GM18526 (cell line): ENCODE results near the gene TSPO2.

ENCODE experiments used
- POLR2A ChIP-seq: IDR thresholded peaks from 3 replicates; pipeline ENCODE4 v1.6.1; 2011; ENCODE audit not compliant: insufficient read length; ENCODE audit errors: extremely low read depth

Gene TSPO2

DNA sequence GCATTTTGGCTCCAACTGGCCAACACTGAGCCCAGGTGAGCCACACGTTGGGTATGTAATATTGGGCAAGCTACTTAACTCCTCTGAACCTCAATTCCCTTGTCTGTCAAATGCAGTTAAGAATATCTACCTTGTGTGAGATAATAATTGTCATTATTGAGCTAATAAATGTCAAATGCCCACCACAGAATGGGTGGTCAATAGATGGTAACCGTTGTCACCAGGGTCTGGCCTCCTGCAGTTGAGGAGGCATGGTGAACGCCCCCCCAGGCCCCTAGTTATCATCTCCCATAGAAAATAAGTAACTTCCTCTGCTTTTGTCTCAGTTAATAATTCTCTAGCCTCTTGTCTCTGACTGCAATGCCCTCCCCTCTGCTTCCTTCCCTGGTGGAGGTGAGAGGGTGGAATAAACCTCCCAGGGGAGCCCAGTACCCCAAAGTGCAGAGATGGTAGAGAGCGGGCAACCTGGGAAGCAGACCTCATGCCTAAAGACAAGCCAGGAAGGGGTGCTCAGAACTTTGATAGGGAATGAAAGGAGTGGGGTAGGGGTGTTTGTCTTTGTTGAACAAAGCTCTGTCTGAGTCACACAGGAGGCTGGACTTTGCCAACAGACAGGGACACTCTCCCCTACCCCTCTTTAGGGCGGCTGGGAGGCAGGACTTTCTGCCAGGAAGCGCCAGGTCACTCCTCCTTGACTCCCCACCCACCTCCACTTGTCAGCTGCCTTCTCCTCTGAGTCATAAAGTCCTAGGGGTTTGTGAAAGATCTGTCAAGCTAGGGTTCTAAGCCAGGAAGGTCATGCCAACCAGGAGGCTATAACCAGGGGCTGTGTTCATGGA, 1.9 kb upstream of the TSPO2 start:
- TF ChIP-seq POLR2A, result no peak

DNA sequence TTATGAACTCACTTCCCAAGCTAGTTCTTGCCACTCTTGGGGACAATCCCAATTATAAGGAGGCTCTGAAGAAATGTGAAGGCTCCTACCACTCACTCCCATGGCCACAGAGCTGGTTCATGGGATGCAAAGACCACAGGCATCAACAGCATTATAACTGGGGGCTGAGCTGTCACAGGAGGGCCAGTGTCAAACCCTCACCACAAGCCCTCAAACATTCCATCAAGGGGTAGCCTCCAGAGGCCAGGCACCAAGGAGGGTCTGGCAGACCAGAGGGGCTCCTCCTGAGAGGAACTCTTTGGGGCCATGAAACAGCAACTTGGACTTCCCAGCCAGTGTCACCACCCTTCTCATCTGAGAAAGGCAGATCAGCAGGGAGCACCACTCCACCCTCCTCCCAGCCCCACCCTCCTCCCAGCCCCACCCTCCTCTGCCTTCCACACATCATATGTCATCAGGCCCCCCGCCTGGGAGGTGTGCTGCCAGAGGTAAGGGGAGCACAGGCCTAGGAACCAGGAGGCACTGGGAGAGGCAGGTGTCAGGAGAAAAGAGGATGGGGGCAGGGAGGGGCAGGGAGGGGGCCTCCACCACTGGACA, 1.2 kb upstream of the TSPO2 start:
- no peak for TF ChIP-seq POLR2A

DNA sequence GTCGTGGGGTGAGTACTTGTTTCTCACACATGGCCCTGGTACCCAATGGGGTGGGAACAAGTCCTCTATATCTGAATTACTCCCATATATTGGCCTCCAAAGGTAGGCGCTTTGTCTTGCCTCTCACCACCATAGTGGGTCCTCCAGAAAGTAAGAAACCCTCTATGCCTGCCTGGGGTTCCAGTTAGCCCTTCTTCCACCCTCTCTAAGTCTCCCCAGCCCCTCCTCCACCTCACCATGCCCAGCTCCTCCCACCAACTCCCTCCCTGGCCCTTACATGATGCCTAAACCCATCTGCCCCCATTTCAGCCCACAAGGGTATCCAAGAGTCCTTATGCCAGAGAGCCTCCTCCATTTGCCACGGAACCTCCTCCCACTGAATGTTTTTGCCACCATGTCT, 884 bp downstream of the TSPO2 start:
- no peak for TF ChIP-seq POLR2A

- TF ChIP-seq POLR2A, result no peak
Observed at GRCh38 chr6:41045664-41046063, 3.4 kb downstream of the TSPO2 start.

DNA sequence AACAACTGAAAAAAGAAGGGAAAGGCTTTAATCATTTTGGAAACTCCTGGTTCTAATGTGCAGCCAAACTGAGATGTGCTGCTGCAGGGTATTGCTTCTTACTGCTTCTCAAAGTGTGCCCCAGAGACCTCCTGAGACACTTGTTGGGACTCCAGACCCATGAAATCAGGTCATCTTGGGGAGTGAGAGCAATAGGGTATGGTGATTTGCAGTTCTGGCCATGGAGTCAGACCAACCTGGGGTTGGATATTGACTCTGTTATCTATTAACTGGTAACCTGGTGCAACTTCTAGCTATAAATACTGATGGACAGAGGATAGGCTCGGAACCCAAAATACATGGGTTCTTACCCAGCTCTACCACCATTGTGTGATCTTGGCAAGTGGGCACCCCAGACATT, 3.8 kb downstream of the TSPO2 start:
- TF ChIP-seq POLR2A, result no peak

DNA sequence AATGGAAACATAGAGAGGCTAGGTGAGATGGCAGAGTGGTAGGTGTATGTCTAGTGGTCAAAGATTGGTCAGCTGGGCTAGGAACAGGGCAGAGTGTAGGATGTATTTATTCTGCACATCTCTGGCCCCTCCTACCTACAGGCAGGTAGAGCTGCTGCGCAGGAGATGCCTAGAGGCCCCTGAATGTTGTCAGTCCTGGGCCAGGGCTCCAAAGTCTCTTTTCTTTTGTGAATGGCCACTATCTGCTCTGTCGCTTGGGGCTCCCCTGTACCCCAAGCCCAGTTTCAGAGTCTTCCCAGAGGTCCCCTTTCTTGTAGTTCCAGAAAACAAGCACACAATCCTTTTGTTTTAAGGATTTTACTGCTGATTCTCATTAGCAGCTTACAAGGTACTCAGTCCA, 5.0 kb downstream of the TSPO2 start:
- TF ChIP-seq POLR2A, result no peak

DNA sequence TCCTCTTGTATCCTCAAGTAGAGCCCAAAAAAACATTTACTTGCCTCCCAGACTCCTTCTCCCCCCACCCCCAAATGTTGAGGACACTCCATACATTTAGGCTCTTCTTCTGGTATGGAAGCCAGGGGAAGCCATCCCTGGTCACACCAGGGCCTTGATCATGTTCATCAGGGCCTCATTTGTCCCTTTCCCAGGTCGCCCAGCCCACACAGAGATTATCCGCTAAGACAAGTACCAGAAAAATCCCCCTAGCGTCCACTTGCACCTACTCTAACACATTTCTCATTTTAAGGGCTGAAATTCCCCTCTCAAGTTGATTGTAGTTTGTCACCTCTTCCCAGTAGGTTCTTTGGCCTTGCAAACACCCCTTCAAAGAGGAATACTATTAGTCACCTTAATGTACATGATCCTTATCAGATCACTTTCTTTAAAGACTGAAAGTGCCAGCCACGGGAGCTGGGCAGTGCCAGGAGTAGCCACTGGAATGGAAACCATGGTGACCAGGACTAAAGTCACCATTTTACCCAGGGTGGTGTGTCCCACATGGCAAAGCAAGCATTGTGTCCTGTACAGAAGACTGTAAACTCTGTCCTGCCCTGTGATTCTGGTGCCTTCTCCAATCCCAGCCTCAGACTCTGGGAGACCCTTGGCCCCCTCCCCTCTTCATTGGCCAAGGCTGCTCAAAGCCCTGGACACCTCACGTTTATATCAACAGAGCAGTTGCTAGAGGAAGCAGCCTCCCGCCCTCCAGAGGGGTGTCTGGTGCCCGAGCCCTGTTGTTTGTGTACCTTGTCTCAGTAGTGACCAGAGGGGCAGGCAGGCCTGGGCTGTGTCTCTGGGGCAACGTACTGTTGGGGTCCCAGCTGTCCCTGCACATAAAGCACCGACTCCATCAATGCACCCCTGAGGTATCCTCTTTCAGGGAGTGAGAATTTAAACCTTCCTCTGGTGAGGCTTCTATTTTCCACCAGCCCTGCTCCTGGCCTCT, 5.8 kb downstream of the TSPO2 start:
- no peak for TF ChIP-seq POLR2A

DNA sequence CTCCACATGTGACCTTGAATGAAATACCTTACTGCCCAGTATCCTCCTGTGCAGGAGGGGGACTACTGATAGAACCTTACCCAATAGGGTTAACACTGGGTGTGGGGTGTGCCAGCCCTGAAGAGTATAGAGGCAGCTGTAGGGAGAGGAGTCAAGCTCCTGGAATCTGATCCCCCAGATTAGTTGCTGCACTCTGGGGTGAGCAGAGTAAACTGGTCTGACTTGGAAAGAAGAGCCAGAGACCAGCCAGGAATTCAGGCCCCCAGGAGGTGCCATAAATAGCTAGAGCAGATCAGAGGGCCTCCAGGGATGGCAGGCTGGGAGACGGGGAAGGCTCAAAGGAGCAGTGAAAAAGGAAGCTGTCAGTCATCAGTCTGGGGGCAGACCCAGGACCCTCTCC, 7.3 kb downstream of the TSPO2 start:
- no peak for TF ChIP-seq POLR2A

- no peak for TF ChIP-seq POLR2A
Observed at GRCh38 chr6:41049955-41050354, 7.7 kb downstream of the TSPO2 start.

DNA sequence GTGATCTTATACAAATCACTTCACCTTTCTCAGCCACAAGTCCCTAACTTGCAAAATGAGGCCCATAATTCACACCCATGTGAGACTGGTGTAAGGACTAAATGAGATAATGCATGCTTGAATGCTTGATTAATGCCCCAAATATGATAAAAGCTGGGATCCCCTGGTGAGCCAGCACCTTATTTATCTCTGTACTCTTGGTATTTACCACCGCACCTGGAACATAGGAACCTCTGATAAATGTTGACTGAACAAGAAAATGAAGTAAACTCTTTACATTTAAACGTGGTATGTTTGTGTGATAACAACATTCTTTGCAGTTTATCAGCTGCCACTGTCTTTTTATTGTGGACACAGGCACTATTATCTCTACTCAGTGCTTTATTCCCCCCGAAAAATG, 8.3 kb downstream of the TSPO2 start:
- no peak for TF ChIP-seq POLR2A

- no peak for TF ChIP-seq POLR2A
Observed at GRCh38 chr6:41051873-41052272, 9.6 kb downstream of the TSPO2 start.

DNA sequence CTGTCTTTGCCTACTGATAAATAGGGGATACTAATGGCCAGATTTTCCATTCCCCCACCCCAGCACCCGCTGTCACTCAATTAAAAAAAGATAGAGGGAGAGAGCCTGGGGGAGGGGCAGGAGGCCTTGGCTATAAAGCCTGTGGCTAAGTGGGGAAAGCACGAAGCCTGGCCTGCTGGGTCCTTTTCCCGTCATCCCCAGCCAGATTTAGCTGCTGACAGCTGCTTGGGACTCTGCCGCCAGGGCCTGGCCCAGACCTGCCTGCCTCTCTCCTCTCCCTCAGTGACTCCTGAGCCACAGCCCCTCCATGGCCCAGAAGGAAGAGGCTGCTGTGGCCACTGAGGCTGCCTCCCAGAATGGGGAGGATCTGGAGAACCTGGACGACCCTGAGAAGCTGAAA, 10.8 kb downstream of the TSPO2 start, which contains the start of gene APOBEC2:
Gene APOBEC2, plus strand, starts transcription at position 162 of the 400 bp plus-strand sequence. Its CDS starts 146 bp downstream, at position 308.
- no peak for TF ChIP-seq POLR2A

GRCh38 chr6:41054511-41054910, 12.2 kb downstream of the TSPO2 start:
- TF ChIP-seq POLR2A, result no peak

DNA sequence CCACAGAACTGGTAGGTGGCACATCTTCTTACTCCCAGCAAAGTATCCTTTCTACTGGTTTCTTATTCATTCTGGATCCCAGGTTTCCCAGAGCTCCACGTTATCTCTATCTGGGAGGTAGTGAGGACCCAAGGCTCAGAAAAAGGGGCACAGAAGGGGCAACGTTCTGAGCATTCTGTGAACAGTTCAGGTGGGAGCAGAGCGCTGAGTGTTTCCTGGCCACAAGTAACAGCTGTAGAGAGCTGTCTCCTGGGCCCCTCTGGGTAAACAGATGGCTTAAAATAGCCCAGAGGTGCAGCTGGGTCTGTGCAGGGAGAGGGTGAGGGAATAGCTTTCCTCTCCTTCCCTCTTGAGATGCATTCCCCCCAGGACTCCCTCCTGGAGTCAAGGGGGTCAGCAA, 12.9 kb downstream of the TSPO2 start:
- no peak for TF ChIP-seq POLR2A

DNA sequence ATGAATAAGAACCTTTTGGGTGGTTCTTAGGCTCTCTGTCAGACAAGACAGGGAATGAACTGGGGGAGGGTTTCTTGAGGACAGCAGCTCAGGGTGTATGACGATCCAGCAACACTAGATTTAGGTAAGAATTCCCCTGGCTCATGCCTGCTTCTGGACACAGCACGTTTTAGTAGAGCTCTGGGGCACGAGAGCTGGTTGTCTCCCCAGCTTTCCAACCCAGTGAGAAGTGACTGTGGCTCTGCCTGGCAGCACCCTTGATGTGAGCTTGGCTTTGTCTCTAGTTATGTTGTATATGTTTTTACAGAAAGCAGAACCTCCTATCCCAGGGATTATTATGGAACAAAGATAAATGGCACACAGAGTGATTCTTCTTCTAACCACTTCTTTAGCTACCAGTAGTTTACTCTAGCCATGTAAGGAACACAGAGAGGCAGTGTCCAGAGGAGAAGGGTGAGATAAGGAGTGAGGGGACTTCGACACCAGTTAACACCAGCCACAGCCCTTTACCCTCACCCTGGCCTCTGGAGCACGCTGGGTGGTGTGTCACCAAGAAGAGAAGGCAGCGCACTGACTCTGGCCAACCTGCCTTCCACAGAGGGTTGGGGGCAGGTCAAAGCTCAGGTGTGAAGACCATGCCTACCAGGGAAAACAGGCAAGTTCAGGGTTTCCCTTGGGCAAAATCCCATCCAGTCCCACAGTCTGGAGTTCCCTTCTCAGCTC, 14.7 kb downstream of the TSPO2 start:
- TF ChIP-seq POLR2A, result no peak

DNA sequence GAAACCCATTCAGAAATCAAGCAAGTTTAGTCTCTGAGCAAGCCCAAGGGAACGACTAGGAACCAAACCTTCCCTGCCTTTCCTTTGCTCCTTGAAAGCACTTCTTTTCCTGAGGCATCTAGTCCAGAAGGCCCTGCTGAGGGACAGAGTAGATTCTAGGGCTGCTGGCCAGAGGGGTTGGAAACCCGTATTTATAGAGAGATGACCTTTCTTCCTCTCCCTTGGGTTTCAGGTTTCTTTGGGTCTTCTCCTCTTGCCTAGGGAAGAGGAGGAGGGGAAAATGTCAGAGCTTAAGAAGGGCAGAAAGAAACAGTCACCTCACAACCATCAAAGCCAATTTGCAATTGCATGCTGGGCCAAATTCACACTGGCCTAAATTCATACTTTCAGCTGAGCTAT, 16.5 kb downstream of the TSPO2 start:
- TF ChIP-seq POLR2A, result no peak
